ENCODE data around the gene PAX8.
A peak's percentile ranks its signal among the peaks of the same experiment; 100 is the strongest.

Gene PAX8

GRCh38 chr2:113183264-113183663, 95.5 kb downstream of the PAX8 start:
- DNase-seq (ENCODE audit: low read depth), result no peak

GRCh38 chr2:113182471-113183260, 96.1 kb downstream of the PAX8 start:
- no peak for DNase-seq (ENCODE audit: low read depth)

- no peak for DNase-seq (ENCODE audit: low read depth)
These were observed 97.3 kb downstream of the PAX8 start for GRCh38 chr2:113181258-113182051.

- no peak for DNase-seq (ENCODE audit: low read depth)
These were observed 98.4 kb downstream of the PAX8 start for GRCh38 chr2:113180131-113180946.

GRCh38 chr2:113179446-113180045, 99.2 kb downstream of the PAX8 start:
- DNase-seq (ENCODE audit: low read depth), result no peak

- no peak for DNase-seq (ENCODE audit: low read depth)
These were observed 99.8 kb downstream of the PAX8 start for GRCh38 chr2:113178891-113179290.

- DNase-seq (ENCODE audit: low read depth), result no peak
These were observed 100.5 kb downstream of the PAX8 start for GRCh38 chr2:113178069-113178746.

- DNase-seq (ENCODE audit: low read depth), result no peak
These were observed 101.9 kb downstream of the PAX8 start for GRCh38 chr2:113176696-113177355.

GRCh38 chr2:113175736-113176695, 102.7 kb downstream of the PAX8 start:
- no peak for DNase-seq (ENCODE audit: low read depth)

GRCh38 chr2:113175042-113175628, 103.6 kb downstream of the PAX8 start:
- DNase-seq (ENCODE audit: low read depth), result peak; percentile 57

- DNase-seq (ENCODE audit: low read depth), result no peak
These were observed 104.4 kb downstream of the PAX8 start for GRCh38 chr2:113174376-113174750.

- peak; percentile 81 for DNase-seq (ENCODE audit: low read depth)
These were observed 105.0 kb downstream of the PAX8 start, which contains the start of gene PSD4 for GRCh38 chr2:113173542-113174375. Gene PSD4, plus strand, starts transcription at chr2:113173971. Its CDS starts 8,486 bp downstream, at chr2:113182457.

GRCh38 chr2:113172721-113173541, 105.8 kb downstream of the PAX8 start:
- no peak for DNase-seq (ENCODE audit: low read depth)

- DNase-seq (ENCODE audit: low read depth), result no peak
These were observed 107.2 kb downstream of the PAX8 start for GRCh38 chr2:113171334-113172075.

- DNase-seq (ENCODE audit: low read depth), result no peak
These were observed 109.1 kb downstream of the PAX8 start for GRCh38 chr2:113169586-113169985.

GRCh38 chr2:113169002-113169530, 109.7 kb downstream of the PAX8 start:
- DNase-seq (ENCODE audit: low read depth), result no peak
